HG03060 (cell line): Measurements from ENCODE around the gene MGAT5B.

Experiments
- ATAC-seq: cut with Tn5 transposase; IDR thresholded peaks from one replicate; pipeline ENCODE4 v1.9.1; 2021; ENCODE audit warnings: low read depth, moderate number of reproducible peaks; ENCODE audit not compliant: unreplicated experiment

The MGAT5B gene

GRCh38 chr17:76944477-76944876 is 76.3 kb downstream of the MGAT5B start:
- ATAC-seq = no peak

- no peak for ATAC-seq
These were observed 78.0 kb downstream of the MGAT5B start for GRCh38 chr17:76946111-76946771.

DNA sequence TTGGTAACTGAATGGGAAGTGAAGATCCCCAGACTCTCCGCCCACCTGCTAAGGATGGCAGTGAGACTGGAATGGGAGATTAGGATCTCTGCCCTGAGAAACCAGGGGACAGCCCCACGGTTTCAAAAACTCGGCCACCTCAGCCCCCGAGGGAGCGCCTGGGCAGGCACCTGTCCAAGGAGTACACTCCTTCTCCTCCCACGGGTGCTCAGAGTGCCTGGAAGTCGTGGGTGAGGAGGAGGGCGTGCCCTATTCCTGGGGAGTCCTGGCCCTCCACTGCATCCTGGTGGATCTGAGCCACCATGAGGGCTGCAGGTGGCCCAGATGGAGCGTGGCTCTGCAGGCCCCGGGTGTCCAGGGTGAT is 78.5 kb downstream of the MGAT5B start:
- ATAC-seq = no peak

DNA sequence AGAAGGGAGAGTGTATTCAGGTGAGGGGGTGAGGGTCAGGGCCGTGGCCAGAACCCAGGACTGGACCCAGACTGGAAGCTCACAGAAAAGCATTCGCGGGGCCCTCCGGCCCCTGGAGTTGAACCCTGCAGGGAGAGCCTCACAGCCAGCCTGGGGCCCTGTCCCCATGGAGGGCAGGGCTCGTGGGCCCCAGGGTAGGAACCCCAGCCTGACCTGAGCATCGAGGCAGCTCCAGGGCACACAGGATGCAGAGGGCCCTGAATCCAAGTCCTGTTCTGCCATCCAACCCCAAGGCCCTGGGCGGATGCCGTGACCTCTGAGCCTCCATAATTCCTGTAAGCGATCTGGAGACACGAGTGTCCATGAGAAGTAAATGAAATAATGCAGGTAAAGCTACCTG is 79.1 kb downstream of the MGAT5B start:
- no peak for ATAC-seq

DNA sequence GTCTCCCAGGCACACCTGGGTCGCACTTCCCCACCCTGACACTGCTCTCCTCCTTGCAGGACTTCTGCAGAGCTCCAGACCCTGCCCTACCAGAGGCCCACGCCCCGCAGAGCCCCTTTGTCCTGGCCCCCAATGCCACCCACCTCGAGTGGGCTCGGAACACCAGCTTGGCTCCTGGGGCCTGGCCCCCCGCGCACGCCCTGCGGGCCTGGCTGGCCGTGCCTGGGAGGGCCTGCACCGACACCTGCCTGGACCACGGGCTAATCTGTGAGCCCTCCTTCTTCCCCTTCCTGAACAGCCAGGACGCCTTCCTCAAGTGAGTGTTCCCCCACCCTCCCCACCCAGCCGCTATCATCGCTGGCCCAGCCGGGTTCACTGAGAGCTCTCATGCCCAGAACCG is 79.6 kb downstream of the MGAT5B start:
- no peak for ATAC-seq

- no peak for ATAC-seq
These were observed 80.1 kb downstream of the MGAT5B start for GRCh38 chr17:76948301-76948700.

- no peak for ATAC-seq
These were observed 80.6 kb downstream of the MGAT5B start for GRCh38 chr17:76948726-76949342.

- ATAC-seq = no peak
These were observed 81.9 kb downstream of the MGAT5B start for GRCh38 chr17:76949913-76950695.

DNA sequence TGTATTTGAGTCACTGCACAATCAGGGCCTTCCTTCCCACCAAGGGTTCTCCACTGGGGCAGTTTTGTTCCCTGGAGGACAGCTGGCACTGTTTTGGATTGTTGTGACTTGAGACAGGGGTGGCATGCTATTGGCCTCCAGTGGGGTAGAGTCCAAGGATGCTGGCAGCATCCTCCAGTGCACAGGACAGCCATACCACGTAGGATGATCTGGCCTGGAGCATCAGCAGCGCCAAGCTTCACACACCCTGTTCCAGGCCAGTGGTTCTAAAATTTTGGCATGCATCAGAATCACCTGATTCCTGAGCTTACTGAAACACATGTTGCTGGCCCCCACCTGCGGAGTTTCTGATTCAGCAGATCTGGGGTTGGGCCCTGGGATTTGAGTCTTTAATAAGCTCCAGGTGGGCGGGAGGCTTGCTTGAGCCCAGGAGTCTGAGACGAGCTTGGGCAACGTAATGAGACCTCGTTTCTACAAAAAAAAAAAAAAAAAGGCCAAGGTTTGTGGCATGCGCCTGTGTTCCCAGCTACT is 83.2 kb downstream of the MGAT5B start:
- ATAC-seq = no peak

GRCh38 chr17:76952402-76952801 is 84.2 kb downstream of the MGAT5B start:
- no peak for ATAC-seq

DNA sequence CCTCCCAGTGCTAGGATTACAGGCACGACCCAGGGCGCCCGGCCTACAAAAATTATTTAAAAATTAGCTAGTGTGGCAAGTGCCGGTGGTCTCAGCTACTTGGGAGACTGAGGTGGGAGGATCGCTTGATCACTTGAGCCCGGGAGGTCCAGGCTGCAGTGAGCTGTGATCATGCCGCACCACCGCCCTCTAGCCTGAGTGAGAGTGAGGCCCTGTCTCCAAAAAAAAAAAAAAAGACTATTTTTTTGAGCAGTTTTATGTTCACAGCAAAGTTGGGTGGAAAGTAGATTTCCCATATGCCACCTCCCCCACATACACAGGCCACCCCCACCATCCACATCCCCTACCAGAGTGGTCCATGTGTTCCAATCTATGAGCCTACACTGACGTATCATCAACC is 84.9 kb downstream of the MGAT5B start:
- ATAC-seq = no peak

GRCh38 chr17:76953946-76954345 is 85.7 kb downstream of the MGAT5B start:
- ATAC-seq = no peak

GRCh38 chr17:76955191-76955590 is 87.0 kb downstream of the MGAT5B start:
- ATAC-seq = no peak

- ATAC-seq = no peak
These were observed 88.8 kb downstream of the MGAT5B start for GRCh38 chr17:76956846-76957540.

GRCh38 chr17:76957678-76958464 is 89.7 kb downstream of the MGAT5B start:
- ATAC-seq = no peak

GRCh38 chr17:76958974-76959373 is 90.8 kb downstream of the MGAT5B start:
- ATAC-seq = no peak

DNA sequence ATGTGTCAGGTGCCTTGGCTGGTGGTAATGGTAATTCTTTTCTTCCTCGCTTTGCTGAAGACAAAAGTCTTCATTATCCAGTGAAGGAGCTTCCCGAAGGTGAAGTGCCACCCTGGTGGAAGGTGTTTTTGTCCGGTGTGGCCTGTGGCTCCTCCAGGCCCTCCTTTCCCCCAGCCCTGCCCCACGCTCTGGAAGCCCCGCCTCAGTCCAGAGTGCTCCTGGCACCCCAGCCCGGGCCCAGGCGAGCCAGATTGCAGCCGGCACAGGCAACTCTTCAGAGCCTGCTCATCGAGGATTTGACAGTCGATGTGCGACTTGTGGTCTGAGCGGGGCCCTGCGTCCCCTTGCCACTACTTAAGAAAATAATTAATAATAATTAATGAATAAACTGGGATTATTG is 93.7 kb downstream of the MGAT5B start:
- no peak for ATAC-seq

- no peak for ATAC-seq
These were observed 94.7 kb downstream of the MGAT5B start for GRCh38 chr17:76962858-76963257.

GRCh38 chr17:76966016-76966415 is 97.8 kb downstream of the MGAT5B start:
- no peak for ATAC-seq

DNA sequence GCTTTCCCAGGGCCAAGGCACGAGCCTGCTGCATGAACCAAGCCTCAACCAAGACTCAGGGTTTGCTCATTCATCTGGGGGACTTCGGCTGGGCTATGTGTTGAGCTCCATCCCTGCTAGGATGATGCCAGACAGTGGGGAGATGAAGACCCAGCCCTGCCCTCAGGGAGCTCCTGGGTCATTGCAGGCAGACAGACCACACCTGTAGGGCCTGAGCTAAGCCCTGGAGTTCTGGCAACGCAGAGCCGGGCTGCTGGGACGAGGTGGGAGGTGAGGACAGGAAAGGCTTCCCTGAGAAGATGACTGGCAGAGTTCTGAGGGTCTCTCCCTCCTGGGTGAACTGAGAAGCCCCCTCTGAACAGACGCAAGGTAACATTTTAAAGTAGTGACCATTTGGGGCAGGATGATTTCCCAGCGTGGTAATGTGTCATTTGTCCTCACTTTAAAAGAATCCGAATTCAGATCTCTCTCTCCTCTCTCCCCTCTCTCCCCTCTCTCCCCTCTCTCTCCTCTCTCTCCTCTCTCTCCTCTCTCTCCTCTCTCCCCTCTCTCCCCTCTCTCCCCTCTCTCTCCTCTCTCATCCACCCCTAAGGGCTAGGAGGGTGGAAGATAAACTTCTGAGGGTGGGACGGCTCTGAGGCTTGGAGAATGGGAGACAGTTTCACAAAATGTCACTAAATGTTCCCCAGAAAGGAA is 98.4 kb downstream of the MGAT5B start:
- ATAC-seq = no peak
